Measurements from ENCODE around the gene PRRX1.

Gene PRRX1

DNA sequence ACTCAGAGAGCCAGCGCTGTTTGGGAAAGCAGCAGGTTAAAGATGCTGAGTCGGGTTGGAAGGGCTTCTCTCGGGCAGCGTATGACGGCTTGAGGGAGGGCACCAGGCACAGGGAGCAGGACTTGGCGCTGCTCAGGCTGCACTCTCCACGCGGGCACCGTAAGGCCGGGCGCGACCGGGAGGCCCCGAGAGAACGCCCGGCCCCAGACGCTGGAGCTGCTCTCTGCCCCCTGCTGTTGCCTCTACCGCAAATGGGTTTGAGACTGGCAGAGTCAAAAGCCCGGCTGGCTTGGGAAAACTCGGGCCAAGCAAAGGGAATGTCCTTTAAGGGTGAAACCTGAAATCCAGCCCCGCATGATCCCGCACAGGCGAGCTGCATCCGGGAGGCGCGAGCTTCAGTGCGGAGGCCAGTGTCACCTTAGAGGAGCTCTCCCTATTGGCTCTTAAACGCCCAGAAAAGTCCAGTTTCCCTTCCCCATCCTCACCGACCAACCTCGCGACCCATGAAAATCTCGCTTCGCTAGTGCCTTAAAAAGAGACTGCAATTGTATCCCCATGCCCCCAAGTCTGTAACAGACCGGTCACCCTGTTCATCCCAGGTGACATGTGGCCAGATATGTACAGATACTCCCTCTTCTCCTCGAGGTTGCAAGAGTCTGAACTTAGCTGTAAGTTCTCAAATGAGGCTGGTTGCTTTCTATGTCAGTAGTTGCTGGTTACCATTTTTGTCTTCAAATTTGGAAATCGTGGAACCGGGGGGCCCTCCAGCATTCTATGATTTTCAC is 1.1 kb downstream of the PRRX1 start:
- no peak for DNase-seq

DNA sequence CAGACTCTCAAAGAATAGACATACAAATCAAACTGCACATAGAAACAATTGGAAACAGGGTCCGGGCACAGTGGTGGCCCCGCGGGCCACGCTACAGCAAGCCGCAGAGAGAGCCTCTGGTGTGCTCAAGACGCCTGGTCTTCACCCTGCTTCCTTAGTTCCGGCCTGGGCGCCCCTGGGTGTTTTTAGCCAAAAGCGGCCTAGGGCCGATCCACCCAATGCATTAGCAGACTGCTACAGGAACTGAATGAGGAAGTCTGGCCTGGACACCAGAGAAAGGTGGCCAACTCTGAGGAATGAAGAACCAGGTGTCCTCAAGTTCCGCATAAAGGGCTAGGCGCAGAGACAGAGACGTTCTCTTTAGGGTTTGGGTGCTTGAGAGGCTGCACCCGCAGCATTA is 1.7 kb downstream of the PRRX1 start:
- DNase-seq = no peak

DNA sequence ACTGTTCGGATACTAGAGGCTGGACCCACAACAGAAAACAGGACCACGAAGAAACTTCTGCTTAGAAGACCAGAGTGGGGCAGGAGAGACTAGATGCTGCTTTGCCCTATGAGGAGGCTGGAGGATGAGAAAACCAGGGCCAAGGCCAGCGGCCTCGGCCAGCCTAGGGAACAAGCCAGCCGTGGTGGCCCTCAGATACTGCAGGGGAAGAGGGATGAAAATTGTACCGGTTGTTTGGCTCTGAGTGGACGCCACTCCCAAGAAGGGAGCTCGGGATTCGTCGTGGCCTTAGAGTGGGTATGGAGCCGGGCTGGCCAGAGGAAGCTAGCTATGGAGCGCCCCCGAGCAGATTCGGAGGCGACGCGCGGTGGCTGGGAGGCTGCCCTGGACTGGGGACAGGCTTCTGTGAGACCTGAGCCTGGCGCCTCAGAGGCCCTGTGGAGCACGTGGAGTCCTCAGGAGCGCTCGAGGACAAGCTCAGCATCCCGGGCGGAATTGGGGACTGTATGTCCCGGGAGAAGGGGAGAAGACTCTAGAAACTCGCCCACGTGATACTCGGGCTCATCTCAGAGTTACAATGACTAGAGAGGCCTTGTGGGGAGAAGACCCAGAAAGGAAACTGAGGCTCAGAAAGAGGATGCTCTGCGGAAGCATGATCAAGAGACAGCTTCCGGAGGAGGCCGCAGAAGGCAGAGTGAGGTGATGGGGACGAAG is 2.8 kb downstream of the PRRX1 start:
- DNase-seq = no peak

DNA sequence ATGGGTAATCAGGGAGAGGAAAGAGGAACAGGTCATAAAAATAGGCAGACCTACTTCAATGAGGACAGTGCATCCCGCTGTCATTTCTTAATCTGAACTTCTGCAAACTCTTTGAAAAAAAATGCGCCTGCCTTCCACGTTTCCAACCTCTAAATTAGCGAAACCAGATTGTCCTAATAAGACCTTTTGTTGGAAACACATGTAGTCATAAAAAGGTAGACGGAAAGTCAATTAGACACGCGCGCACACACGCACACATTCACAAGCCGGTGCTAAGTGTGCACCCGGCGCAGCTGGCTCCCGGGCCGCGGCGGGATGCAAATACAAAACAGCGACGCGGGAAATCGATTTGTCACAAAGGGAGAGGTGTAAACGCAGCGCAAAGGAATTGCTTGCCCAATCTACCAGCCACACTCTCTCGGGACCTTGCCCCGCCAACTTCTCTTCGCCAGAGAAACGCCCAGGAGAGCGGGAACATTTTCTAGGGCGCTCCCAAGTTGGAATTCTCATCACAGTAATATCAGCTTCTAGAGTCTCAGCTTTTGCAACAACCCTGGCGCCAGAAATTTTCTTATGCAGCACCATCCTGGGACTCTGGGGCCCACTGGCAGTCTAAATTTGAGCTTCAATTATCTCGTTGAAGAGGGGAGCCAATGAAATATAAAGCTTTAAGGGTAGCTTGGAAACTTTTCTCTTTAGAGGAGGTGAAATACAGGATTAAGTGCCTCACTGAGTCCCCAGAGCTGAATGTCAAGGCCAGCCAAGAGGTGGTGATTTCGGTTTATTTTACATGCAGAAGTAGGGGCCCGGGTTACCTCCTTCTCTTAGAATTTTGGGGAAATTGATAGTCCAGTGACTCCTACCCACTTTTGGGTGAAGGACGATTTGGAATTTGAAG is 4.5 kb downstream of the PRRX1 start:
- no peak for DNase-seq

DNA sequence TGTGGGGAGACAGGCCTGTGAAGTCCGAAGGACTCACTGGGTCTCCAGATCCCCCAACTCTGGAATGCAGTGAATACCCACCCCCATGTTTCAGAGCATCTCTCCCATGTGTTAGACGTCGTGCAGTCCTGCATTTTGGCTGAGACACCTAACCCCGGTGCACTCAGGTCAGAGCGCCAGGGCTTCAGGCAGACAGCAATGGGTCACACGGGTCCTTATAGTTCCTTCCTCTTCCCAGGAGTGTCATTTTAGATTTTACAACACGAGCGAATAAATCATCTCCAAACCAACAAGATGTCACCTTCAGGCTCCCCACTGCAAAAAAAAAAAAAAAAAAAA is 5.1 kb downstream of the PRRX1 start:
- DNase-seq = no peak

DNA sequence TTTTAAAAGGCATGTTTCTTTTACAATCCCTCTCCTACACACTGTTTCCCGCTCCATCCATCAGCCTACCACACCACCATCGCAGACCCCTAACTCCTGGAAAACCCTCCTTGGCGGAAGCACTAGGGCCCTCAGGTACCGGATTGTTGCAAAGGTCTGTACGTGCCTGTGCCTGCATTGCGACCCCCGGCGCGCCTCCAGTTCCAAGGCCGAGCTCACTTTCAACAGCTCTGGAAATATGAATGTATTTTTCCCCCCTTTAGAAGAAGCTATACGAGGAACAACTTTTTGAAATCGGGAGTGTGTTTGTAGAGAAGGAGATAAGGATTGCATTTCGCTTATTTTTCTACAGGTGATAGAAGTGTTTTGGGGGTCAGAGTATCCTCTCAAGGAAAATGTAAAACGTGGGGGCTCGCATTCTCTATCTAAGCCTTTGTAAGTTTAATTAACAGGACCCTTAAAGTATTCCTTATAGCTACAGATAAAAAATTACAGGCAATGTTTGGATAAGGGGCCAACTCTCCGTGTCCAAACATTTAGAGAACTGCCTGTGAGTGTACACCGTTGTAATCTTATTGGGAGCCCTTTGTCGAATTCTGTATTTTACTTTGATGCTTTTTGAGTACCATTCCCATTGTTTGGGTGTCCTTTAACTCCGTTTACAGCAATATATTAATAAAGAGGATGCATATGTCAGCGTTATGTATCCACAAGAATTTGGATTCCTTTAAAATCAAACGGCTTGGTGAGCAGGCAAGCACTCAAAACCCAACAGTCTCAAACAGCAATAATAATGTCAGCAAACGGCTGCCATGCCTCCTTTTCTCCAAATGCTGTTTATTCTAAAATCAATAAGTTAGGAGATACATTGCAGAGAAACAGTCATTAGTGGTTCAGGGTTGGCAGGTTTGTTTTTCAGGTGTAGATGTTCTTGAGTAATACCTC is 5.9 kb downstream of the PRRX1 start:
- DNase-seq = no peak

DNA sequence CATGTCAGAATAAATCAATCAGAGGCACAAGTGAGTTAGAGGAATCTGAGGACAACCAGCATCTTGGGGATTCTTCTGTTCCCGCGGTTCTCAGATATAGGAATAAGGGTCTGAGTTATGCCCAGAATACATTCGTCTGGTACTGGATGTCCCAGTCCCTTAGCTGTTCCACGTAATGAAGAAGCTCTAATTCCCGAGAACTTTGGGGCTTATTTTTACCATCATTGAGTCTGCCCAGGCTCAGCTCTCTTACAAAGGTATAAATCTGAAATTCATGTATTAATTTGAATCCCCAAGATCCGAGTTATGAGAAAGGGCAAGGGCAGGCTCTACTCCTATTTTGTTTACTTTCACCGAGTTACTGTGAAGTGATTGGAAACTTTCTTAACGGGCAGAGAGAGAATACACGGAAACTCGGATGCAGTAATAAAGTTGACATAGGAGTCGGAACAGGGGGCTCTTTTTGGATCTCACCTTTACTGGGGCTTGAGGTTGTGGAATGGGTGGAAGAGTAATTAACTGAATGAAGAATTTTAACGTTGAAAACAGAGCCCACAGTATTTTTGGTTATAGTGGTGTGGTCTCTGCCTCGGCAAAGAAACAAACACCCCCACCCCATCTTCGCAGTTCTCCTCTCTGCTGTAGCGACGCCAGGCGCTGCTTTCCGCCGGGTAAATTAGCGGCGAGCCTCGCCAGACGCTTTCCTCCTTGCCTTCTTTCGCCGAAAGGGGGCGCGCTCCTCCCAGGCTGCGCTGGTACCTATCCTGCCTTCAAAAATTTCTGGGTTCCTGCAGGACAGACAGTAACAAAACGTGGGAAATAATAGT is 7.1 kb downstream of the PRRX1 start:
- no peak for DNase-seq

DNA sequence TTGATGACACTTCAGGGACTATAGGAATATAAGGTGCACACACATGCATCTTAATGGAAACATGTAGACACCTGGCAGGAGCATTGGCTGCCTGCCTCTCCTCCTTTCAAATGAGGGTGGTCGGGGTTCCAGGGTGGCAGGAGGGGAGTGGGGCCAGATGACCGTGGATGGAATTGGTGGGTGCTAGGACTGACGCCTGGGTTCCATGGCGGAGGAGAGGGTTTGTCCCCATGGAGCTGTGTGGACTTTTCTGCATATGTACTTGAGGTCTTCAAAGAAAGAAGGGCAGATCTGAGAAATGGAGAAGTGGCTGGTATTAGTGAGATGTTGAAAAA is 7.7 kb downstream of the PRRX1 start:
- DNase-seq = no peak

DNA sequence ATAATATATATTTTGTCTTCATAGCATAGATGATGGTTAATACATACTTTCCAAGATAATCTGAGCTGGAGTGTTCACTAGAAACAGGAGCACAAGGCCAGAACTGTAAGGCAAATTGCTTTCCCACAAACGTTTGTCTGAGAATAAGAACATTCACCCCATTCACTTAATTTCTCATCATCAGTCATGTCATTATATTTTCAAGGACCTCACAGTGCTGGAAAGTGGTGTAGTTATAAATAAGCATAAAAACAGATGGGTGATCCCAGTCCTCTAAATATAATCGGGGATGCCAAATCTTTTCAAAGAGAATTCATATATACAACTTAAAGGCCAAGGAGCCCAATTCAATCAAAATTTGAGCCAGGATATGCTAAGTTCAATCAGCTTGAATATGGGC is 8.4 kb downstream of the PRRX1 start:
- DNase-seq = no peak

DNA sequence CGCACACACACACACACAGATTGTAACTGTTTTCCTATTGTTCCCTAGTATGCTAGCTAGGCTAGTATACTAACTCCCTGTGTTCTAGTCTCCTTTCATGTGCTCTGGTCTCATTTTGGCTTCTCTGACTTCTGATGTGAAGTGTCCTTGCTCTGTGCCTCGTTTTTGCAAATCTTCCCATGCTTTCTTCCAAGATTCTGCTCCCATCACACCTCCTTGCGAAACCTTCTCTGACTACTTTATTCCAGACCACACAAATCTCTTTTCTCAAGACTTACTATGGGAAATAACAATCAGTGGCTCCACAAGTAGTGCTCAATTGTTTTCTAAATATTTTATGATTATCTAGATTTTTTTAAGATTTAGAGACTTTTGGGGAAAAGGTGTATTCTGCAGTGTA is 10.3 kb downstream of the PRRX1 start:
- no peak for DNase-seq

DNA sequence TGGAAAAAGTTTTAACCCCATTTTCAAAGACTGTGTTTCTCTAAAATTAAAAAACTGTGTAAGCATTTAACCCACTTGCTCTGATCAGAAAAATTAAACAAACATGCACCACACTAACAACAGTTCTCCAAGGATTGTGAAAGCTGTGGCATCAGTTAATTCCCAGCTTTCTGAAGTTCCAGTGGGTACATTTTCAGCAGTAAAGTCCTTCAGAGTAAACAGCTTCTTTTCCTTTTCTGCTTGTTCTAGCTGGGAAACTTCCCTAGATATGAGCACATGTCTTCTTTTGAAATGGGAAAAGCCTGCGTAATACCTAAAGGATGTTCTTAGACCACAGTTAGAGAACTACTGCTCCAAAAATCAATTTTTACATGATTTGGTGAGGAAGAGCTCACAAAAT is 11.1 kb downstream of the PRRX1 start:
- DNase-seq = no peak

DNA sequence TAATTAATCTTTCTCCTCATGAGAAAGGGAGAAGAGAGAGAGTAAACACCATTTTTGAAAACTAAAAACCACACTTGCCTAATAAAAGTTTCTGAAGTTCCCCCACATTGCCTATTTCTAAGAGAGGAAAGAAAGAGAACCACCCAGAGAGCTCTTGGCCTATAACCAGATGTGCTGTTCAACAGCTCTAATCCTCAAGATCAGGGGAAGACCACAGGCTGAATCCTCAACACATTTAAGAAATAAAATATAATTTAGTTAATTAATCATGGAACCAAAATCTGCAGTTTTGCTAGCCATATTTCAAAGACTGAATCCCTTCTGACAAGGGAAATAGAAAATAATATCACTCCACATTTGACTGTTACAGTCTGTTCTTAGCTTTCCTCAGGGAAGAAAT is 11.9 kb downstream of the PRRX1 start:
- DNase-seq = no peak

DNA sequence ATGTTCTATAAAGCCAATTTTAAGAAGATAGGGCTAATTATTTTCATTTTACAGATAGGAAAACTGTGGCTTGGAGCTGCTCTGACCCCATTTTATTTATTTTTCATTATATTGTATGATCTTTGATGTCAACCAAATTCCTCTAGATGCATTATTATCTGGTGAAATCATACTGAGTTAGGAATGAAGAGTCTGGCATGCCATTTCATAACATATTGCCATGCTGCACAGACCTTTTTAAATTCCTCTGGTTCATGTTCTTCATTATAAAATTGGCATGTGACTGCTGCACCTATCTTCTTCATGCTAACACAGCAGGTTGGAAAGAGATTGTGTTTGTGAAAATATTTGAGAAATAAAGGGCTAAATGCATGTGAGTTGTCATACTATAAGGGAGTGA is 12.7 kb downstream of the PRRX1 start:
- DNase-seq = no peak

DNA sequence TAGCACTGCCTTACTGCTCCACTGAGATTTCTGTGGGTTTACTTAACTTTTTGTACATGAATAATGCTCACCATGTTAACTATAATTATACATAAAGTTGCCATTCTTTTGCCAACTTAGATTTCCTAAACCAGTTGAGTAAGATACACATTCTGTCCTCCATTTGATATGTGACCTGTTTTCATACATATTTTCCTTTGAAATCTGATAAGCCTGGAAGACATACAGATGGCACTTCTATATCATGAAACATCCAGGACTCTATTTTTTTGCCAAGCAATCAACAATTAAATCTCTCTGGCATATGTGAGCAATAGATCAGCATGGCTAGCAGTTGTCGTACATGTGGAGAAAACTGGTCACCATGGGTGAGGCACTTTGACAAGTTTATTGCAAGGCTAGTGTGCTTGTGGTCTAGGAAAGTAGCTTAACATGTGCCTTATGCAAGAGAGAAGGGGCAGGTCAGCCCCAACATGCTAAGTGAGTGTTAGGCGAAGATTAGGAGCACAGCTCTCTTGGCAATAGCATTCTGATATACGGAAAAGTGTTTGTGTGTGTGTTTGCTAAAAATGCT is 14.2 kb downstream of the PRRX1 start:
- DNase-seq = no peak

DNA sequence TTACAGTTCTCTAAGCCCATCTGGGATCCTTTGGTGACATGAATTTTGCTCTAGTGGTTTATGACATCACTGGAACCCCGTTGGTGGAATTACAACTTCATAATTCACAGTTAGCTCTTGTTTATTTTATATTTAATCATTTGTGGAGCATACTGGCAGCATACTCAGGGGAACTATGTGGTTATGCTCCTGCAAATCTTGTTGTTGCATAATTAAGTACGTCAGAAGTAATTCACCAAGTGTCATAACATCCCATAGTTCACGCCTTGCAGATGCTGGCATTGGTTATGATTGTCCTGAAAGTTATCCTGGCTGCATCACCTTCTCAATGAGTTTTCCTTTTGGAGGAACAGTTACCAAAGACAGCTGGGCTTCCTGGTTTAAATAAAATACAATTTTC is 16.5 kb downstream of the PRRX1 start:
- no peak for DNase-seq

DNA sequence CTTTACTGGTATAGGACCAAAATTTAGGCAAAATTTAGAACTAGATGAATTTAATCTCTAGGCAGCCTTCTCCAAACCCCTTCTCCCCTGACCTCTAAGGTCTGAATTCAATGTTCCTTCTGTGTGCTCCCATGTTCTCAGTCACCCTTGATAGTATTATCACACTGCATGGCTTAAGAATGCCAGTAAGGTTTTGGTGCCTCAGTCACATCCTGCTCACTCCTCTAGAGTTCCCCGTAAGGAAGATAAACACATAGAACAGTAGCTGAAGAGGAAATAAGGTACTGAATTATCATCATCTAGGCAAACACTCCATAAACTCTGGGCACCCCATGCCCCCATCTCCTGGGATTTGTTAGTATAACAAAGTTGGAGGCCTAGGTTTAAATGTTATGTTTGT is 18.2 kb downstream of the PRRX1 start:
- no peak for DNase-seq

DNA sequence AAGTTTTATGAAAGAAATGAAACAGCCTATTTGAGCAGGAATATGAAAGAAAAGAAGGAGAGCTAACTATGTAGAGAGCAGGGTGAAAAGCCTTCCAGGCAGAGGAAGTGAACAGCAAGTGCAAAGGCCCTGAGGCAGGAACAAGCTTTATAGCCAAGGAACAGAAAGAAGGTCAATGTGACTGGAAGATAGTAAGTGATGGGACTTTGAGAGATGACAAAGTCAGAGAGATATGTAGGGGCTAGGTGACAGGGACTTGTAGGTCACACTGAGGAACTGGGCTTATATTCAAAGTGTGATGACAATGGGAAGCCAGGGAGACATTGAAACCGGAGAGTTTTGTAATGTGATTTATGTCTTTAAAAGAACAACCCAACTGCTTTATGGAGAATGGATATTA is 18.9 kb downstream of the PRRX1 start:
- DNase-seq = no peak

DNA sequence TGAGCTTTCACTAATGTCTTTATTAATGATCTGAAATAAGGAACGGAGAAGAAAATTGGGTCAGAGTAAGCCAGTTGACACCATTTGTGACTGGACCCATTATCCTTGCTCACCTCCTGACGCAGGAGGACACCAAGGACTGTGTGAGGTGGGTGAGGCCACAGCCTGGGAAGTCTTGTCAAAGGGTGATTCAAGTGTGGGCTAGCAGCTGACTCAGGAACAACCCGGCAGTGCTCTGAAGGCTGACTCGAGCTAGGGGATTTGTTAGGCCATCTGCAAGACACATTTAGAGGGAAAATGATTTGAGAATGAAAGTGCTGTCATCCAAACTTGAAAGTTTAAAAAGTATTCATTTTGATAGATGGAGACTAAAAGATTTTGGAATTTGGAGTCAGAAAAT is 21.2 kb downstream of the PRRX1 start:
- DNase-seq = no peak

DNA sequence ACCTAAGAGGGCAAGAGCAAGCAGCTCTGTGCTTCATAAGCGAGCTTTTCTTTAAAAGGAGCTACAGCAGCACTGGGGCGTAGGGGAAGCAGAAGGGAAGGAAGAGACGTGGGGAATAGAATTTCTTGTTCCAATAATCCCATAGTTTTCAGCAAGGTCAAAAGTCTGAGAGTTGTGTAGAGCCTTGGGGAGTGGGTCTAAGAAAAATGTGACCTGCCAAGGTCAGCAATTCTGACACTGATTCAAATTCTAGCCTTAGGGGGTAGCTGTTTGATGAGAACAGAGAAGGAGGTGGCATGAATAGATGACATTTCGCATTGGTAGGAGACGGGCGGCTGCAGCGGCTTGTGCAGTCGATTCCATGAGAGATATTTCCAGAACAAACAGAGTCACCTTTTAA is 22.4 kb downstream of the PRRX1 start:
- no peak for DNase-seq

DNA sequence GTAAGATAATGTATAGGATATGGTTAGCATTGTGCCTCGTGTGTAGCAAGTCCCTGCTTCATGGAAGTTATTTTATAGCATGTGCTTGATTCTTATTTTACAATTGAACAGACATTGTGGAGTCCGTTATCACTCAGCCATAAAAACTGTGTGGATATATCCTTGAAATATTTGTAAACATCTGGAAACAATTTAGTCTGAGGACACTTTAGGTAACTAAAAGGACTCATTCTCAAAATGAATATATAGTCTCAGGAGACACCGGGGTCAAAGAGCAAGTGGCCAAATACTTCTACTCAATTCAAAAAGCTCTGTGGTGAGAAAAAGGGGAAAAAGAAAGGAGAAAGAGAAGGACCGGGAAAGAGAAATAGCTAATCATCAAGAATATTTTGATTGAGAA is 23.7 kb downstream of the PRRX1 start:
- no peak for DNase-seq

DNA sequence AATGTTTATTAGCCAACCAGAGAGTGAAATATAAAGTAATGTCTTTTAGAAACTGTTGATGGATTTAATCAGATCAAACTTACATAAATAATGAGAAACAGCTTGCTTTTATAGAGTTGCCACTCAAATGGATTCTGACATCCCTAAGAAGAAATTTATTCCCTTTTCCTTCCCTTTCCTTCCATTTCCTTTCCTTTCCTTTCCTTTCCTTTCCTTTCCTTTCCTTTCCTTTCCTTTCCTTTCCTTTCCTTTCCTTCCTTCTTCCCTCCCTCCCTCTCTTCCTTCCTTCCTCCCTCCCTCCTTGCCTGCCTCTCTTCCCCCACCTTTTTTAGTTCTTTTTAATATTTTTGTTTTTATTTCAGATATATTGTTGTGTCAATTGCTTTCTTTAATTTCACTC is 27.3 kb downstream of the PRRX1 start:
- no peak for DNase-seq
